Panc1 (cell line): Measurements from ENCODE around the gene LSM5. TPM values are rescaled to one million over a fixed set of nuclear protein-coding genes. Genes with fewer than 3 reads are reported as not detected.
"Not testable (repeated sequence)": the region's sequence is repeated elsewhere in the genome, so short reads cannot be mapped to it uniquely, and the experiment has no call there.

Experiments
- ATAC-seq: fragments of 200-7000 bp; cut with Tn5 transposase; 2 replicates; pipeline ENCODE4 v1.9.1; 2020; ENCODE audit warnings: mild to moderate bottlenecking, moderate library complexity
- BruUV-seq: library from RNA; stranded (reverse); fragments of 400-500 nt; replicated peaks from 2 replicates; lab custom pipeline; 2021; lab: Mats Ljungman, UMichigan
- CTCF ChIA-PET: fragments of 300-600 bp; sonication (Branson Sonifier 250); formaldehyde crosslinking; loops from one replicate; lab custom pipeline; 2022; ENCODE audit warnings: antibody characterized with exemption; lab: Charles Lee
- POLR2A ChIA-PET: fragments of 300-600 bp; sonication (Branson Sonifier 250); formaldehyde crosslinking; loops from one replicate; lab custom pipeline; 2022; ENCODE audit warnings: antibody characterized with exemption; lab: Charles Lee
- DNase-seq: peaks from one replicate; pipeline ENCODE4 v3.0.0-alpha.2; 2010; ENCODE audit warnings: low read depth, low spot score
- H3K27ac ChIP-seq: 2 replicates; pipeline ENCODE4 v1.5.1; 2011; ENCODE audit warnings: mild to moderate bottlenecking, low read length, inconsistent platforms
- H3K27me3 ChIP-seq: fragments of 200-500 bp; sonication (Bioruptor generic); 2 replicates; pipeline ENCODE4 v1.6.0; 2014; ENCODE audit warnings: low read length, inconsistent platforms; ENCODE audit not compliant: control insufficient read depth, insufficient read depth
- H3K36me3 ChIP-seq: fragments of 200-500 bp; sonication (Bioruptor generic); 2 replicates; pipeline ENCODE4 v1.5.1; 2014; ENCODE audit warnings: inconsistent platforms, mild to moderate bottlenecking, low read length, moderate library complexity; ENCODE audit not compliant: control insufficient read depth, insufficient read depth
- H3K4me1 ChIP-seq: 2 replicates; pipeline ENCODE4 v1.5.1; 2011; ENCODE audit warnings: inconsistent platforms, mild to moderate bottlenecking, low read length, moderate library complexity; ENCODE audit not compliant: control insufficient read depth, insufficient read depth
- H3K4me3 ChIP-seq, 2 experiments: 2 replicates each; pipeline ENCODE4 v1.5.1; 2011 to 2012; ENCODE audit warnings: low read depth in 2 of 2, low read length in 2 of 2, mild to moderate bottlenecking in 2 of 2, inconsistent platforms in 1 of 2, moderate library complexity in 1 of 2
- H3K9me3 ChIP-seq: fragments of 200-500 bp; sonication (Bioruptor generic); 2 replicates; pipeline ENCODE4 v1.5.1; 2014; ENCODE audit warnings: low read depth, mild to moderate bottlenecking, inconsistent platforms, low read length, moderate library complexity; ENCODE audit not compliant: control insufficient read depth, insufficient read depth
- POLR2AphosphoS5 ChIP-seq: IDR thresholded peaks from 2 replicates; pipeline ENCODE4 v1.6.1; 2012; ENCODE audit warnings: mild to moderate bottlenecking, low read depth, low read length, moderate library complexity
- SIN3A ChIP-seq: IDR thresholded peaks from 2 replicates; pipeline ENCODE4 v1.6.1; 2012; ENCODE audit warnings: low read depth, mild to moderate bottlenecking, low read length, moderate library complexity, borderline replicate concordance; ENCODE audit not compliant: insufficient read depth
- TCF7L2 ChIP-seq: IDR thresholded peaks from 2 replicates; pipeline ENCODE4 v1.6.1; 2011; ENCODE audit warnings: mild to moderate bottlenecking, low read depth, low read length, inconsistent platforms
- in situ Hi-C: cut with HindIII; loops from 2 replicates; pipeline ENCODE4 v1.10.0; 2016; ENCODE audit warnings: low sequenced_read_pairs, low pct_unique_long_range_greater_than_20kb
- intact Hi-C: fragments of 100-400 bp; cut with micrococcal nuclease; formaldehyde crosslinking; loops from one replicate; pipeline ENCODE4 v1.10.0; 2022; ENCODE audit not compliant: unreplicated experiment
- total RNA-seq: library from RNA; stranded (reverse); gene quantifications from one replicate; pipeline ENCODE4 v1.2.1, GENCODE V29; 2021; ENCODE audit not compliant: unreplicated experiment
- TF ChIP-seq, protein P1 (sequence below): fragments of 450-650 bp; IDR thresholded peaks from 2 replicates; pipeline ENCODE4 v1.5.1; 2017; ENCODE audit warnings: mild to moderate bottlenecking
- TF ChIP-seq, protein P2 (sequence below), 2 experiments: IDR thresholded peaks; 2 replicates each; pipeline ENCODE4 v1.6.1; 2011 to 2012; ENCODE audit warnings: low read depth in 2 of 2, control low read depth in 1 of 2, low read length in 1 of 2, mild to moderate bottlenecking in 1 of 2, moderate library complexity in 1 of 2; ENCODE audit not compliant: insufficient read depth in 1 of 2

LSM5 gene
- total RNA-seq, 1 experiment from 2014 or later, result 109 TPM

DNA sequence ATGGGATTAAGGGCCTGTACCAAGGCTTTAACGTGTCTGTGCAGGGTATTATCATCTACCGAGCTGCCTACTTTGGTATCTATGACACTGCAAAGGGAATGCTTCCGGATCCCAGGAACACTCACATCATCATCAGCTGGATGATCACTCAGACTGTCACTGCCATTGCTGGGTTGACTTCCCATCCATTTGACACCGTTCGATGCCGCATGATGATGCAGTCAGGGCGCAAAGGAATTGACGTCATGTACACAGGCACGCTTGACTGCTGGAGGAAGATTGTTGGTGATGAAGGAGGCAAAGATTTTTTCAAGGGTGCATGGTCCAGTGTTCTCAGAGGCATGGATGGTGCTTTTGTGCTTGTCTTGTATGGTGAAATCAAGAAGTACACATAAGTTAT lies 18.2 kb downstream of the LSM5 start:
- CTCF ChIA-PET, result no interaction called here
- in situ Hi-C loops, result no loop called here
- no TSS peak for BruUV-seq
- Histone ChIP-seq H3K27ac (no peak overlapping the region), H3K9me3 (no peaks in the 10 kb centered on the region), H3K36me3 (no peaks in the 10 kb centered on the region), H3K27me3 (no peaks in the 10 kb centered on the region), H3K4me3 (no peak overlapping the region), H3K4me1 (no peaks in the 10 kb centered on the region)
- TF ChIP-seq, protein P1, sequence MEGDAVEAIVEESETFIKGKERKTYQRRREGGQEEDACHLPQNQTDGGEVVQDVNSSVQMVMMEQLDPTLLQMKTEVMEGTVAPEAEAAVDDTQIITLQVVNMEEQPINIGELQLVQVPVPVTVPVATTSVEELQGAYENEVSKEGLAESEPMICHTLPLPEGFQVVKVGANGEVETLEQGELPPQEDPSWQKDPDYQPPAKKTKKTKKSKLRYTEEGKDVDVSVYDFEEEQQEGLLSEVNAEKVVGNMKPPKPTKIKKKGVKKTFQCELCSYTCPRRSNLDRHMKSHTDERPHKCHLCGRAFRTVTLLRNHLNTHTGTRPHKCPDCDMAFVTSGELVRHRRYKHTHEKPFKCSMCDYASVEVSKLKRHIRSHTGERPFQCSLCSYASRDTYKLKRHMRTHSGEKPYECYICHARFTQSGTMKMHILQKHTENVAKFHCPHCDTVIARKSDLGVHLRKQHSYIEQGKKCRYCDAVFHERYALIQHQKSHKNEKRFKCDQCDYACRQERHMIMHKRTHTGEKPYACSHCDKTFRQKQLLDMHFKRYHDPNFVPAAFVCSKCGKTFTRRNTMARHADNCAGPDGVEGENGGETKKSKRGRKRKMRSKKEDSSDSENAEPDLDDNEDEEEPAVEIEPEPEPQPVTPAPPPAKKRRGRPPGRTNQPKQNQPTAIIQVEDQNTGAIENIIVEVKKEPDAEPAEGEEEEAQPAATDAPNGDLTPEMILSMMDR, result no peak
- TF ChIP-seq SIN3A (no peak), TCF7L2 (no peak), POLR2AphosphoS5 (no peak)
- TF ChIP-seq, protein P2, sequence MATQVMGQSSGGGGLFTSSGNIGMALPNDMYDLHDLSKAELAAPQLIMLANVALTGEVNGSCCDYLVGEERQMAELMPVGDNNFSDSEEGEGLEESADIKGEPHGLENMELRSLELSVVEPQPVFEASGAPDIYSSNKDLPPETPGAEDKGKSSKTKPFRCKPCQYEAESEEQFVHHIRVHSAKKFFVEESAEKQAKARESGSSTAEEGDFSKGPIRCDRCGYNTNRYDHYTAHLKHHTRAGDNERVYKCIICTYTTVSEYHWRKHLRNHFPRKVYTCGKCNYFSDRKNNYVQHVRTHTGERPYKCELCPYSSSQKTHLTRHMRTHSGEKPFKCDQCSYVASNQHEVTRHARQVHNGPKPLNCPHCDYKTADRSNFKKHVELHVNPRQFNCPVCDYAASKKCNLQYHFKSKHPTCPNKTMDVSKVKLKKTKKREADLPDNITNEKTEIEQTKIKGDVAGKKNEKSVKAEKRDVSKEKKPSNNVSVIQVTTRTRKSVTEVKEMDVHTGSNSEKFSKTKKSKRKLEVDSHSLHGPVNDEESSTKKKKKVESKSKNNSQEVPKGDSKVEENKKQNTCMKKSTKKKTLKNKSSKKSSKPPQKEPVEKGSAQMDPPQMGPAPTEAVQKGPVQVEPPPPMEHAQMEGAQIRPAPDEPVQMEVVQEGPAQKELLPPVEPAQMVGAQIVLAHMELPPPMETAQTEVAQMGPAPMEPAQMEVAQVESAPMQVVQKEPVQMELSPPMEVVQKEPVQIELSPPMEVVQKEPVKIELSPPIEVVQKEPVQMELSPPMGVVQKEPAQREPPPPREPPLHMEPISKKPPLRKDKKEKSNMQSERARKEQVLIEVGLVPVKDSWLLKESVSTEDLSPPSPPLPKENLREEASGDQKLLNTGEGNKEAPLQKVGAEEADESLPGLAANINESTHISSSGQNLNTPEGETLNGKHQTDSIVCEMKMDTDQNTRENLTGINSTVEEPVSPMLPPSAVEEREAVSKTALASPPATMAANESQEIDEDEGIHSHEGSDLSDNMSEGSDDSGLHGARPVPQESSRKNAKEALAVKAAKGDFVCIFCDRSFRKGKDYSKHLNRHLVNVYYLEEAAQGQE (IDR thresholded peaks at IDR 0.05; ENCODE audit: insufficient read depth in 1 of 2, low read depth in 2 of 2, low read length in 1 of 2), result no peak
- DNase-seq, result no peak
- intact Hi-C loops, result no loop called here
- no peak for ATAC-seq
- POLR2A ChIA-PET, result no interaction called here

DNA sequence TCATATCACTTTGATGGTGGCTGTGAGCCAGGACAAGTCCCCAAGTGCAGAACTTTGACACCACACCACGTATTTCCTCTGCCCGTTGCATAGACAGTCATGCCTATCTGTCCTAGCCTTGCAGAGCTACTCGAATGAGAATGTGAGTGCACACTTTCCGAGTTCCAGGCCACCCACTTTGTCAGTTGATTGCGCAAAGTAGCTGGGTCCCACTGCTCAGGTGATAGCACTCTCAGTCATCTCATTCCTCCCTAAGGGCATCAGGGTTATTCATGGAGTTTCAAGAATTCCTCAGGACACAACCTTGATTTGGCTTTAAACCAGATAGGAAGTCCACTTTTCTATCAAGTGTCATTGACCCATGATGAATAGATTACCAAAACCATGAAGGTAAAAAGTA lies 19.3 kb downstream of the LSM5 start:
- no peak for ATAC-seq
- DNase-seq, result no peak
- ChIA-PET CTCF (no interaction called here), POLR2A (no interaction called here)
- no peak overlapping the region for H3K27ac ChIP-seq
- H3K36me3 ChIP-seq, result no peaks in the 10 kb centered on the region
- TF ChIP-seq POLR2AphosphoS5 (no peak), SIN3A (no peak), TCF7L2 (no peak)
- TF ChIP-seq, protein P2 (IDR thresholded peaks at IDR 0.05; ENCODE audit: insufficient read depth in 1 of 2, low read depth in 2 of 2, low read length in 1 of 2), result no peak
- TF ChIP-seq, protein P1, result no peak
- intact Hi-C loops, result no loop called here
- in situ Hi-C loops, result no loop called here
- H3K4me3 ChIP-seq, result no peak overlapping the region
- H3K27me3 ChIP-seq, result no peaks in the 10 kb centered on the region
- H3K9me3 ChIP-seq, result no peaks in the 10 kb centered on the region
- no TSS peak for BruUV-seq
- H3K4me1 ChIP-seq, result no peaks in the 10 kb centered on the region

DNA sequence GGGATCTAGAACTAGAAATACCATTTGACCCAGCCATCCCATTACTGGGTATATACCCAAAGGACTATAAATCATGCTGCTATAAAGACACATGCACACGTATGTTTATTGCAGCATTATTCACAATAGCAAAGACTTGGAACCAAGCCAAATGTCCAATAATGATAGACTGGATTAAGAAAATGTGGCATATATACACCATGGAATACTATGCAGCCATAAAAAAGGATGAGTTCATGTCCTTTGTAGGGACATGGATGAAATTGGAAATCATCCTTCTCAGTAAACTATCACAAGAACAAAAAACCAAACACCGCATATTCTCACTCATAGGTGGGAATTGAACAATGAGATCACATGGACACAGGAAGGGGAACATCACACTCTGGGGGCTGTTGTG lies 20.2 kb downstream of the LSM5 start:
- intact Hi-C loops, BruUV-seq, CTCF ChIA-PET: not testable (repeated sequence)

More for the DNA sequence above, 20.2 kb downstream of the LSM5 start:
- H3K9me3 ChIP-seq, H3K36me3 ChIP-seq, H3K27me3 ChIP-seq, DNase-seq, ATAC-seq, H3K27ac ChIP-seq, in situ Hi-C loops, POLR2A ChIA-PET, H3K4me3 ChIP-seq, H3K4me1 ChIP-seq: not testable (repeated sequence)
